PC-3 (cell line): ENCODE results near the gene JAKMIP2. TPM values are rescaled to one million over a fixed set of nuclear protein-coding genes. Genes with fewer than 3 reads are reported as not detected.

ENCODE experiments used
- ATAC-seq: fragments of 200-7000 bp; cut with Tn5 transposase; 2 replicates; pipeline ENCODE4 v1.9.1; 2020; ENCODE audit warnings: mild to moderate bottlenecking, moderate library complexity
- BruUV-seq: library from RNA; stranded (reverse); fragments of 400-500 nt; replicated peaks from 2 replicates; lab custom pipeline; 2021; lab: Mats Ljungman, UMichigan
- CTCF ChIA-PET: fragments of 300-600 bp; sonication (Branson Sonifier 250); formaldehyde crosslinking; loops from one replicate; lab custom pipeline; 2022; ENCODE audit warnings: antibody characterized with exemption; lab: Charles Lee
- POLR2A ChIA-PET: fragments of 300-600 bp; sonication (Branson Sonifier 250); formaldehyde crosslinking; loops from one replicate; lab custom pipeline; 2022; ENCODE audit warnings: antibody characterized with exemption; ENCODE audit not compliant: unreplicated experiment; lab: Charles Lee
- DNase-seq: peaks from one replicate; pipeline ENCODE4 v3.0.0-alpha.2; 2015
- H2AFZ ChIP-seq: fragments of 300-600 bp; sonication (generic); 2 replicates; pipeline ENCODE4 v1.6.0; 2016; ENCODE audit warnings: antibody characterized with exemption, low read length
- H3F3A ChIP-seq: fragments of 300-600 bp; sonication (generic); one replicate; pipeline ENCODE4 v1.6.0; 2017; ENCODE audit warnings: antibody characterized with exemption, low read length, control low read depth, mild to moderate bottlenecking; ENCODE audit not compliant: unreplicated experiment
- H3K27ac ChIP-seq: fragments of 300-600 bp; sonication (generic); 2 replicates; pipeline ENCODE4 v1.5.1; 2016; ENCODE audit warnings: mild to moderate bottlenecking, low read length
- H3K27me3 ChIP-seq: fragments of 300-600 bp; sonication (generic); 2 replicates; pipeline ENCODE4 v1.6.1; 2016; ENCODE audit warnings: low read length, mixed read lengths
- H3K36me3 ChIP-seq: fragments of 300-600 bp; sonication (generic); 2 replicates; pipeline ENCODE4 v1.6.1; 2016; ENCODE audit warnings: low read depth, mixed run types, low read length, mixed read lengths
- H3K4me1 ChIP-seq: fragments of 300-600 bp; sonication (generic); 2 replicates; pipeline ENCODE4 v1.5.1; 2016; ENCODE audit warnings: low read length; ENCODE audit not compliant: insufficient read depth
- H3K4me2 ChIP-seq: fragments of 300-600 bp; sonication (generic); 2 replicates; pipeline ENCODE4 v1.6.0; 2016; ENCODE audit warnings: low read length
- H3K4me3 ChIP-seq: fragments of 300-600 bp; sonication (generic); 2 replicates; pipeline ENCODE4 v1.5.1; 2016; ENCODE audit warnings: mild to moderate bottlenecking, low read length, mixed read lengths
- H3K79me2 ChIP-seq: fragments of 300-600 bp; sonication (generic); 2 replicates; pipeline ENCODE4 v1.6.1; 2017; ENCODE audit warnings: low read length, mixed read lengths
- H3K9ac ChIP-seq: fragments of 300-600 bp; sonication (generic); 2 replicates; pipeline ENCODE4 v1.6.0; 2016; ENCODE audit warnings: mild to moderate bottlenecking, low read length
- H3K9me2 ChIP-seq: fragments of 300-600 bp; sonication (generic); replicated peaks from 2 replicates; pipeline ENCODE4 v1.6.1; 2016; ENCODE audit warnings: mixed run types, low read length, mixed read lengths
- H3K9me3 ChIP-seq: fragments of 300-600 bp; sonication (generic); 2 replicates; pipeline ENCODE4 v1.6.1; 2016; ENCODE audit warnings: low read length, mixed read lengths
- H4K20me1 ChIP-seq: fragments of 300-600 bp; sonication (generic); 2 replicates; pipeline ENCODE4 v1.6.1; 2016; ENCODE audit warnings: low read length, mixed read lengths
- EZH2 ChIP-seq: fragments of 300-600 bp; sonication (generic); IDR thresholded peaks from one replicate; pipeline ENCODE4 v1.6.1; 2017; ENCODE audit warnings: antibody characterized with exemption, mild to moderate bottlenecking, low read length; ENCODE audit not compliant: unreplicated experiment
- EZH2phosphoT487 ChIP-seq: fragments of 300-600 bp; sonication (generic); IDR thresholded peaks from 2 replicates; pipeline ENCODE4 v1.6.1; 2018; ENCODE audit warnings: mild to moderate bottlenecking, antibody characterized with exemption, low read length, borderline replicate concordance
- intact Hi-C: fragments of 100-400 bp; cut with micrococcal nuclease; formaldehyde crosslinking; loops from 2 replicates; pipeline ENCODE4 v1.9.0; 2023
- total RNA-seq: library from RNA; depleted of rRNA; stranded (reverse); fragments of >200 nt; gene quantifications from 2 replicates; pipeline ENCODE4 v1.2.3, GENCODE V29; 2014
- TF ChIP-seq, protein P1 (sequence below): fragments of 300-600 bp; sonication (generic); conservative IDR thresholded peaks from 2 replicates; pipeline ENCODE4 v1.5.1; 2017; ENCODE audit warnings: antibody characterized with exemption, low read depth, mild to moderate bottlenecking, low read length

The JAKMIP2 gene
- total RNA-seq, 1 experiment from 2014 or later = 0.15 TPM

DNA sequence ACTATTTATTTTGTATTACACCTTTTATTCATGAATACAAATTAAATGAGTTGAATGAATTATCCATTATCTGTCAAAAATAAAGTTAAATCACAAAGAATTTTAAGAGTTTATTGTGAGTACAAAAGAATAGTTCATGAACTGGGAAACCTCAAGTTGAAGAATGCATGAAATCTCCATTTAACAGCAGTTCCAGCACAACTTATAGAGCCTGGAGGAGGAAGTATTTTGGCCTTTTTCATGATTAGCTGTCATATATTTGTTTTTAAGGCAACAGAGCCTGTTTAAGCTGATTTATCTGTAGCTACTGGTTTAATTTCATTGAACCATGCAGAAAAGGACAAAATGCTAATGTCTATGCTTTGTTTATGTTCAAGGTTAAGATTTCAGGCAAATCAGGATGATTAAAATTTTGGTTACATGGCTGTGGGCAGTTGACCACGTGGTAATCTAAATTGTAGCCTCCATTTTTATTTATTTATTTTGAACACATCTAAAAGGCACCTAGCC is 36.8 kb upstream of the JAKMIP2 start:
- H3K4me1 ChIP-seq = peaks cover 20% of the 10 kb centered on the region
- no peaks in the 10 kb centered on the region for H3K36me3 ChIP-seq
- TF ChIP-seq, protein P1, sequence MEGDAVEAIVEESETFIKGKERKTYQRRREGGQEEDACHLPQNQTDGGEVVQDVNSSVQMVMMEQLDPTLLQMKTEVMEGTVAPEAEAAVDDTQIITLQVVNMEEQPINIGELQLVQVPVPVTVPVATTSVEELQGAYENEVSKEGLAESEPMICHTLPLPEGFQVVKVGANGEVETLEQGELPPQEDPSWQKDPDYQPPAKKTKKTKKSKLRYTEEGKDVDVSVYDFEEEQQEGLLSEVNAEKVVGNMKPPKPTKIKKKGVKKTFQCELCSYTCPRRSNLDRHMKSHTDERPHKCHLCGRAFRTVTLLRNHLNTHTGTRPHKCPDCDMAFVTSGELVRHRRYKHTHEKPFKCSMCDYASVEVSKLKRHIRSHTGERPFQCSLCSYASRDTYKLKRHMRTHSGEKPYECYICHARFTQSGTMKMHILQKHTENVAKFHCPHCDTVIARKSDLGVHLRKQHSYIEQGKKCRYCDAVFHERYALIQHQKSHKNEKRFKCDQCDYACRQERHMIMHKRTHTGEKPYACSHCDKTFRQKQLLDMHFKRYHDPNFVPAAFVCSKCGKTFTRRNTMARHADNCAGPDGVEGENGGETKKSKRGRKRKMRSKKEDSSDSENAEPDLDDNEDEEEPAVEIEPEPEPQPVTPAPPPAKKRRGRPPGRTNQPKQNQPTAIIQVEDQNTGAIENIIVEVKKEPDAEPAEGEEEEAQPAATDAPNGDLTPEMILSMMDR = no peak
- no peak for TF ChIP-seq EZH2
- no peak for TF ChIP-seq EZH2phosphoT487
- H4K20me1 ChIP-seq = no peaks in the 10 kb centered on the region
- no peak overlapping the region for H3K9ac ChIP-seq
- no peaks in the 10 kb centered on the region for H3K27me3 ChIP-seq
- H3K4me2 ChIP-seq = no peak overlapping the region
- BruUV-seq = no TSS peak
- ChIA-PET POLR2A (no interaction called here), CTCF (no interaction called here)
- no peak overlapping the region for H3K27ac ChIP-seq
- H2AFZ ChIP-seq = no peak overlapping the region
- H3K79me2 ChIP-seq = no peaks in the 10 kb centered on the region
- no peaks in the 10 kb centered on the region for H3F3A ChIP-seq
- no peak for ATAC-seq
- intact Hi-C loops = loop anchor here (2.0 kb wide), 1 partner anchor 23 kb away; no protein-coding TSS in a partner anchor
- H3K9me3 ChIP-seq = no peaks in the 10 kb centered on the region
- H3K4me3 ChIP-seq = no peak overlapping the region
- no peak for DNase-seq
- H3K9me2 ChIP-seq = no peaks in the 10 kb centered on the region

DNA sequence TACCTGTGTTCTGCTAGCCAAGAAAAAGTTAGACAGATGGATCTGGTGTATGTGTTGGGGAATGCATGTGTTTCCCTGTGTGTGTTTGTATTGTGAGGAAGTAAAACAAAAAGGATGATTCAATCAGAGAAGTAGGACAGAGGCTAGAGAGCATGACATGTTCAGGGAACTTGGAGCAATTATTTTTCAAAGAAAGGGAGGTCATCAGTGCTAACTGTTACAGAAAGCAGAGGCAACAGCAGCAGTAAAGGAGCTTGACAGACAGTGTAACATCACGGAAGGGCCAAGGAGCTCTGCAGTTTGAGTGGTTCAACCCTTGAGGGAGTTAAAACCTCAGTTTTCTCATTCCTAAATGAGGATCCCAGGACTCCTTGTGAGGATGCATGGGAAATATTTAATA is 35.8 kb upstream of the JAKMIP2 start:
- peak overlapping the region; percentile 38 for H3K4me2 ChIP-seq
- peaks cover 30% of the 10 kb centered on the region for H3K4me1 ChIP-seq
- POLR2A ChIA-PET = interaction anchor here (0.6 kb wide), 1 partner anchor 1771 kb away, joined by 4 read pairs; no protein-coding TSS in a partner anchor
- H3K27ac ChIP-seq = no peak overlapping the region
- peak; percentile 67 for DNase-seq
- no peaks in the 10 kb centered on the region for H3F3A ChIP-seq
- intact Hi-C loops = loop anchor here (2.0 kb wide), 1 partner anchor 21 kb away; no protein-coding TSS in a partner anchor
- H2AFZ ChIP-seq = no peak overlapping the region
- no peak overlapping the region for H3K4me3 ChIP-seq
- no peaks in the 10 kb centered on the region for H3K79me2 ChIP-seq
- no peak overlapping the region for H3K9ac ChIP-seq
- no peaks in the 10 kb centered on the region for H3K27me3 ChIP-seq
- no peaks in the 10 kb centered on the region for H4K20me1 ChIP-seq
- H3K9me3 ChIP-seq = no peaks in the 10 kb centered on the region
- no peaks in the 10 kb centered on the region for H3K9me2 ChIP-seq
- no peaks in the 10 kb centered on the region for H3K36me3 ChIP-seq
- peak; percentile 85 for ATAC-seq
- CTCF ChIA-PET = interaction anchor here (0.6 kb wide), 1 partner anchor 128 kb away, joined by 5 read pairs; no protein-coding TSS in a partner anchor
- BruUV-seq = no TSS peak
- TF ChIP-seq, protein P1 = no peak
- TF ChIP-seq EZH2phosphoT487 (no peak), EZH2 (no peak)

DNA sequence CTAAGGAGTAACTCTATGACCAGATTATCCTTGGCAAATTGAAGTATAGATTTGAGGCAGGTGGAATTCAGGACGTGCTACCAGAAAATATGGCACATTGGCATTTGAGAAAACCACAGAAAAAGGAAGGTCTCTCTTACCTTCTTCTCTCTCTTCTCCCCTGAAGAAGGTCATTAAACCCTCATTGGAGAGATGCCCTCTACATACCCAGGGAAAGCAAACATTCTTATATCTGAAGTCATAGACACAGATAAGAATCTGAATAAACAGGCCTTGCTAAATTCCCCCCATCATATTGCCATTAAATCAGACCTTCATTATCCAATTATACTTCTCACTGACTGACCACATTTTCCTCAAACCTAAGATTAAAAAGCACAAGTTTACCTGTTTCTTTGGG is 31.2 kb upstream of the JAKMIP2 start:
- TF ChIP-seq EZH2 = no peak
- no peak for TF ChIP-seq EZH2phosphoT487
- TF ChIP-seq, protein P1 = no peak
- H3K79me2 ChIP-seq = no peaks in the 10 kb centered on the region
- H3K27ac ChIP-seq = no peak overlapping the region
- H3K9me2 ChIP-seq = no peaks in the 10 kb centered on the region
- no peaks in the 10 kb centered on the region for H3F3A ChIP-seq
- BruUV-seq = no TSS peak
- ChIA-PET CTCF (no interaction called here), POLR2A (no interaction called here)
- peak; percentile 84 for DNase-seq
- H4K20me1 ChIP-seq = no peaks in the 10 kb centered on the region
- H3K4me2 ChIP-seq = peak overlapping the region; percentile 27
- no peaks in the 10 kb centered on the region for H3K9me3 ChIP-seq
- intact Hi-C loops = no loop called here
- peaks cover 51% of the 10 kb centered on the region for H3K4me1 ChIP-seq
- H3K4me3 ChIP-seq = no peak overlapping the region
- no peak overlapping the region for H2AFZ ChIP-seq
- no peaks in the 10 kb centered on the region for H3K27me3 ChIP-seq
- no peaks in the 10 kb centered on the region for H3K36me3 ChIP-seq
- peak; percentile 27 for ATAC-seq
- no peak overlapping the region for H3K9ac ChIP-seq
